Measurements from ENCODE around the gene PTAFR. TPM values are rescaled to one million over a fixed set of nuclear protein-coding genes. Genes with fewer than 3 reads are reported as not detected.

Gene PTAFR
- total RNA-seq, 1 experiment from 2014 or later: 2.6 TPM

GRCh38 chr1:28213315-28213714, 36.8 kb upstream of the PTAFR start (continued):
- no peak for TF ChIP-seq TCF7 (CRISPR knock-in tag; IDR thresholded peaks at IDR 0.05; ENCODE audit: low read depth)
- TF ChIP-seq CREB1 (CRISPR knock-in tag; IDR thresholded peaks at IDR 0.05): no peak
- TF ChIP-seq RELA (CRISPR knock-in tag; IDR thresholded peaks at IDR 0.05; ENCODE audit: borderline replicate concordance): no peak
- TF ChIP-seq, protein P1, sequence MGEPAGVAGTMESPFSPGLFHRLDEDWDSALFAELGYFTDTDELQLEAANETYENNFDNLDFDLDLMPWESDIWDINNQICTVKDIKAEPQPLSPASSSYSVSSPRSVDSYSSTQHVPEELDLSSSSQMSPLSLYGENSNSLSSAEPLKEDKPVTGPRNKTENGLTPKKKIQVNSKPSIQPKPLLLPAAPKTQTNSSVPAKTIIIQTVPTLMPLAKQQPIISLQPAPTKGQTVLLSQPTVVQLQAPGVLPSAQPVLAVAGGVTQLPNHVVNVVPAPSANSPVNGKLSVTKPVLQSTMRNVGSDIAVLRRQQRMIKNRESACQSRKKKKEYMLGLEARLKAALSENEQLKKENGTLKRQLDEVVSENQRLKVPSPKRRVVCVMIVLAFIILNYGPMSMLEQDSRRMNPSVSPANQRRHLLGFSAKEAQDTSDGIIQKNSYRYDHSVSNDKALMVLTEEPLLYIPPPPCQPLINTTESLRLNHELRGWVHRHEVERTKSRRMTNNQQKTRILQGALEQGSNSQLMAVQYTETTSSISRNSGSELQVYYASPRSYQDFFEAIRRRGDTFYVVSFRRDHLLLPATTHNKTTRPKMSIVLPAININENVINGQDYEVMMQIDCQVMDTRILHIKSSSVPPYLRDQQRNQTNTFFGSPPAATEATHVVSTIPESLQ (CRISPR knock-in tag; IDR thresholded peaks at IDR 0.05): no peak
- TF ChIP-seq USF1 (CRISPR knock-in tag; IDR thresholded peaks at IDR 0.05): no peak
- no peak for TF ChIP-seq E2F1 (CRISPR knock-in tag; IDR thresholded peaks at IDR 0.05)
- TF ChIP-seq, protein P2, sequence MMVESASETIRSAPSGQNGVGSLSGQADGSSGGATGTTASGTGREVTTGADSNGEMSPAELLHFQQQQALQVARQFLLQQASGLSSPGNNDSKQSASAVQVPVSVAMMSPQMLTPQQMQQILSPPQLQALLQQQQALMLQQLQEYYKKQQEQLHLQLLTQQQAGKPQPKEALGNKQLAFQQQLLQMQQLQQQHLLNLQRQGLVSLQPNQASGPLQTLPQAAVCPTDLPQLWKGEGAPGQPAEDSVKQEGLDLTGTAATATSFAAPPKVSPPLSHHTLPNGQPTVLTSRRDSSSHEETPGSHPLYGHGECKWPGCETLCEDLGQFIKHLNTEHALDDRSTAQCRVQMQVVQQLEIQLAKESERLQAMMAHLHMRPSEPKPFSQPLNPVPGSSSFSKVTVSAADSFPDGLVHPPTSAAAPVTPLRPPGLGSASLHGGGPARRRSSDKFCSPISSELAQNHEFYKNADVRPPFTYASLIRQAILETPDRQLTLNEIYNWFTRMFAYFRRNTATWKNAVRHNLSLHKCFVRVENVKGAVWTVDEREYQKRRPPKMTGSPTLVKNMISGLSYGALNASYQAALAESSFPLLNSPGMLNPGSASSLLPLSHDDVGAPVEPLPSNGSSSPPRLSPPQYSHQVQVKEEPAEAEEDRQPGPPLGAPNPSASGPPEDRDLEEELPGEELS (CRISPR knock-in tag; IDR thresholded peaks at IDR 0.05): no peak
- TF ChIP-seq GTF2I (CRISPR knock-in tag; conservative IDR thresholded peaks at IDR 0.05): no peak
- no peak for TF ChIP-seq ZNF263 (CRISPR knock-in tag; IDR thresholded peaks at IDR 0.05; ENCODE audit: low read depth)
- no peak for TF ChIP-seq FOXJ3 (CRISPR knock-in tag; IDR thresholded peaks at IDR 0.05; ENCODE audit: borderline replicate concordance)
- TF ChIP-seq IRF2 (CRISPR knock-in tag; IDR thresholded peaks at IDR 0.05; ENCODE audit: borderline replicate concordance, low read depth): no peak

DNA sequence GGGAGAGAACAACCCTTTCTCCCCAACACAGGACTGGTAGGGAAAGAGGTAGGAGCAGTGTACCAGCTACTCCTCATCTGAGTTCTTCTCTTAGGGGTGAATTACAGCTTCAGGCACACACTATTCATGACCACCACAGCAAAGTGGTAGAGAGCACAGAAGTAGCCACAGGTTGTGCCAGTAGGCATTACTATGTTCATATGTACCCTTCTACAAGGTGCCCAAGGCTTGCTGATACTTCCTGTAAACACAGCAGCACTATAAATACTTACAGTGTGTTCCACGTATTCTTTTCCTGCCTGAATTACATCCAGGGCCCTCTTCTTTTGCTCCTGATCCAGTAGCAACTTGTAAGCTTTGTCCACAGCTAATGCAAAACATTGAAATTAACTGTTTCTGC, 33.2 kb upstream of the PTAFR start:
- TF ChIP-seq FOXK1 (CRISPR knock-in tag; IDR thresholded peaks at IDR 0.05) (no peak), MAX (CRISPR knock-in tag; IDR thresholded peaks at IDR 0.05) (no peak)
- H3K4me3 Mint-ChIP-seq: no peak overlapping the region
- 0 out of 2 replicates have a peak overlapping the region, but pooled peaks have one; percentile 54 for H3K27ac Mint-ChIP-seq
- ChIA-PET CTCF (interaction anchor here (0.7 to 2.1 kb wide), 17 partner anchors 10 to 351 kb away, joined by 3 to 50 read pairs (median 4); partner anchors contain the start of genes EYA3 and PTAFR), POLR2A (interaction anchor here (0.7 kb wide), 1 partner anchor 121 kb away, joined by 10 read pairs; the partner anchor contains the start of gene EYA3)
- H3K4me1 Mint-ChIP-seq: peaks cover 6% of the 10 kb centered on the region
- H3K9me3 Mint-ChIP-seq: no peaks in the 10 kb centered on the region
- H3K36me3 Mint-ChIP-seq: peaks cover 34% of the 10 kb centered on the region
- no peaks in the 10 kb centered on the region for H3K27me3 Mint-ChIP-seq (ENCODE audit: low read depth)
- DNase-seq (ENCODE audit: low spot score) (no peak), ATAC-seq (no peak)

DNA sequence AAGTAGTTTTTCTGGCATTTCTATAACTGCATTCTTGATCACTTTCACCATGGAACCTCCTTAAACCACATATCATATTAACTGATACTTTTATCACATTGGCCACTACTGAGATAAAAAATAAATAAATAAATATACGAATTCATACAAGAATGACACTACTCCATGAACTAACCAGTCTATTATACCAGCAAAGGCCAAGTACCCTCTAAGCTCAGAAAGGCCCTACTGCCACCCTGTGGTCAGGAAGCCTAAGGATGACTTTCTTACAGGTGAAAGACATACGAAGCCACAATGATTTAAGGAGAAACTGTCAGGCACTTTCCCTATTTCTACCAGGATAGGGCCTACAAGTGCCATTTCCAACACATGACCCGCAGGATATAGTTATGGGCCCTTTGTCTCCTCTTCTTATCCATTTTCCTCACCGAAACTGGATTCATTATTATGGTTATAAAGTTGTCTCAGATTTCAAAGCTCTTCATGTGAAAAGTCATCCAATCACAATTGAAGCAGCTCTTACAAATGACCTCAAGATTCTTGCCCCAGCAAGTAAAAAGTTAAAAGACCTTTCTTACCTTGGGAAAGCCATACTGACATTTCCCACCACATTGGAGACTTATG, 32.4 kb upstream of the PTAFR start:
- DNase-seq (ENCODE audit: low spot score) (peak; percentile 61), ATAC-seq (peak; percentile 72)
- Mint-ChIP-seq H3K4me3 (no peak overlapping the region), H3K9me3 (no peaks in the 10 kb centered on the region), H3K27ac (peak overlapping the region; percentile 54), H3K4me1 (peaks cover 6% of the 10 kb centered on the region), H3K27me3 (ENCODE audit: low read depth) (no peaks in the 10 kb centered on the region), H3K36me3 (peaks cover 40% of the 10 kb centered on the region)
- CTCF ChIA-PET: interaction anchor here (0.7 to 2.1 kb wide), 21 partner anchors 11 to 351 kb away, joined by 3 to 50 read pairs (median 4); partner anchors contain the start of genes EYA3 and PTAFR
- no peak for TF ChIP-seq SMAD4 (CRISPR knock-in tag; IDR thresholded peaks at IDR 0.05)
- TF ChIP-seq ZNF138 (CRISPR knock-in tag; conservative IDR thresholded peaks at IDR 0.05): no peak
- TF ChIP-seq, protein P3, sequence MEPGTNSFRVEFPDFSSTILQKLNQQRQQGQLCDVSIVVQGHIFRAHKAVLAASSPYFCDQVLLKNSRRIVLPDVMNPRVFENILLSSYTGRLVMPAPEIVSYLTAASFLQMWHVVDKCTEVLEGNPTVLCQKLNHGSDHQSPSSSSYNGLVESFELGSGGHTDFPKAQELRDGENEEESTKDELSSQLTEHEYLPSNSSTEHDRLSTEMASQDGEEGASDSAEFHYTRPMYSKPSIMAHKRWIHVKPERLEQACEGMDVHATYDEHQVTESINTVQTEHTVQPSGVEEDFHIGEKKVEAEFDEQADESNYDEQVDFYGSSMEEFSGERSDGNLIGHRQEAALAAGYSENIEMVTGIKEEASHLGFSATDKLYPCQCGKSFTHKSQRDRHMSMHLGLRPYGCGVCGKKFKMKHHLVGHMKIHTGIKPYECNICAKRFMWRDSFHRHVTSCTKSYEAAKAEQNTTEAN (CRISPR knock-in tag; IDR thresholded peaks at IDR 0.05): no peak
- TF ChIP-seq, protein P4, sequence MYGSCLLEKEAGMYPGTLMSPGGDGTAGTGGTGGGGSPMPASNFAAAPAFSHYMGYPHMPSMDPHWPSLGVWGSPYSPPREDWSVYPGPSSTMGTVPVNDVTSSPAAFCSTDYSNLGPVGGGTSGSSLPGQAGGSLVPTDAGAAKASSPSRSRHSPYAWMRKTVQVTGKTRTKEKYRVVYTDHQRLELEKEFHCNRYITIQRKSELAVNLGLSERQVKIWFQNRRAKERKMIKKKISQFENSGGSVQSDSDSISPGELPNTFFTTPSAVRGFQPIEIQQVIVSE (CRISPR knock-in tag; IDR thresholded peaks at IDR 0.05; ENCODE audit: borderline replicate concordance): no peak
- POLR2A ChIA-PET: interaction anchor here (0.7 kb wide), 1 partner anchor 120 kb away, joined by 10 read pairs; the partner anchor contains the start of gene EYA3

Data from WTC11 (cell line).